Esophagus squamous epithelium (tissue), 5 donors: Measurements from ENCODE around the gene NUP98. TPM values are rescaled to one million over a fixed set of nuclear protein-coding genes. Genes with fewer than 3 reads are reported as not detected.

Experiments used
- DNase-seq: peaks from one replicate; lab custom pipeline; 2025; lab: John Stamatoyannopoulos, UW
- H3K27ac ChIP-seq, 4 donors: fragments of 200-600 bp; sonication (generic); one replicate each; pipeline ENCODE4 v1.5.1; 2016 to 2019; ENCODE audit warnings: mild to moderate bottlenecking in 1 of 4
- H3K27me3 ChIP-seq, 4 donors: fragments of 200-600 bp; sonication (generic); 1 replicate in 3 of 4; 2 replicates in 1 of 4; pipeline versions ENCODE4 v1.5.1 to v1.6.0; 2017 to 2021; ENCODE audit warnings: antibody characterized with exemption in 1 of 4
- H3K36me3 ChIP-seq, 3 donors: fragments of 200-600 bp; sonication (generic); one replicate each; pipeline ENCODE4 v1.5.1; 2016 to 2019
- H3K4me1 ChIP-seq, 3 donors: fragments of 200-600 bp; sonication (generic); one replicate each; pipeline ENCODE4 v1.5.1; 2017 to 2019
- H3K4me3 ChIP-seq, 4 donors: fragments of 200-600 bp; sonication (generic); 1 replicate in 3 of 4; 2 replicates in 1 of 4; pipeline ENCODE4 v1.5.1; 2016 to 2019; ENCODE audit warnings: mild to moderate bottlenecking in 2 of 4, moderate library complexity in 1 of 4
- H3K9me3 ChIP-seq, 3 donors: fragments of 200-600 bp; sonication (generic); one replicate each; pipeline ENCODE4 v1.5.1; 2016 to 2019
- CTCF ChIP-seq, 6 experiments: fragments of 450-650 bp in 4 of 6; fragments of 200-600 bp in 2 of 6; sonication (generic) in 2 of 6; IDR thresholded peaks; one replicate each; pipeline ENCODE4 v1.5.1; 2016 to 2019; ENCODE audit warnings: antibody characterized with exemption in 6 of 6, mild to moderate bottlenecking in 4 of 6, moderate library complexity in 4 of 6
- POLR2A ChIP-seq, 4 donors: fragments of 450-650 bp; IDR thresholded peaks; one replicate each; pipeline ENCODE4 v1.6.1; 2017; ENCODE audit warnings: antibody characterized with exemption in 4 of 4, mild to moderate bottlenecking in 4 of 4, moderate library complexity in 3 of 4
- WGBS, 2 donors: methylation state at CpG; one replicate each; pipeline ENCODE4 v1.1.5; 2018; 5-methylcytosine and 5-hydroxymethylcytosine counted together
- intact Hi-C: fragments of 100-400 bp; cut with DNase I; formaldehyde crosslinking; loops from one replicate; pipeline ENCODE4 v1.15.0; 2022
- total RNA-seq, 4 donors: library from RNA; depleted of rRNA; stranded (reverse); fragments of >200 nt; gene quantifications; one replicate each; pipeline ENCODE4 v1.1.0, GENCODE V29; 2016
- donor health status: DM: yes; HTN: yes; CAD: no.

Gene NUP98
- total RNA-seq, 4 donors from 2014 or later, result 54.2 to 110 (median 79.2) TPM

- no peak overlapping the region for H3K4me3 ChIP-seq
- peaks cover 25 to 100% (median 60%) of the 10 kb centered on the region in 3 donors for H3K36me3 ChIP-seq
- H3K4me1 ChIP-seq, result no peaks in the 10 kb centered on the region
- intact Hi-C loops, result no loop called here
- TF ChIP-seq CTCF (IDR thresholded peaks at IDR 0.05) (no peak), POLR2A (IDR thresholded peaks at IDR 0.05) (no peak)
- no peaks in the 10 kb centered on the region for H3K27me3 ChIP-seq
- H3K27ac ChIP-seq, result no peak overlapping the region
- WGBS, 2 donors, result 92 to 94% methylated on average over 7 to 9 of the region's 9 CpGs
- no peaks in the 10 kb centered on the region for H3K9me3 ChIP-seq
- DNase-seq, result no peak
Observed at GRCh38 chr11:3683039-3683438, 114.3 kb downstream of the NUP98 start.

DNA sequence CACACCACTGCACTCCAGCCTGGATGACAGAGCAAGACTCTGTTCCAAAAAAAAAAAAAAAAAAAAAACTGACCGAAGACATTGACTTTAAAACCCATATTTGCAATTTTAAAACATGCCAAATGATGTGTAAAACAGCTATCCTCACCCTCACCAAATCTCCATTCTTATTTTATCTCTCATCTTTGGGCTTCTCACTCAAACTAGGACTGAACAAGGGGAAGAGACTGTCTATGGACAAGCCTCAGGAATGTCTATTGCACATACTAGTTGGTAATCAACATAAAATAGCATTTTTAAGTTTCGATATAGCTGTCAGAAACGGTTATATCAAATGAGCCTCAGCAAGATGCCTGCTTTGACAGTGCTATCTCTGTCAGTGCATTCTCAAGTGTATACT is 118.3 kb downstream of the NUP98 start:
- H3K27me3 ChIP-seq, result no peaks in the 10 kb centered on the region
- peaks cover 35 to 100% (median 63%) of the 10 kb centered on the region in 3 donors for H3K36me3 ChIP-seq
- H3K9me3 ChIP-seq, result no peaks in the 10 kb centered on the region
- intact Hi-C loops, result no loop called here
- H3K4me3 ChIP-seq, result no peak overlapping the region
- WGBS, 2 donors, result 92 to 96% methylated on average over 3 of the region's 3 CpGs
- DNase-seq, result no peak
- H3K27ac ChIP-seq, result no peak overlapping the region
- no peaks in the 10 kb centered on the region for H3K4me1 ChIP-seq
- TF ChIP-seq CTCF (IDR thresholded peaks at IDR 0.05) (no peak), POLR2A (IDR thresholded peaks at IDR 0.05) (no peak)

DNA sequence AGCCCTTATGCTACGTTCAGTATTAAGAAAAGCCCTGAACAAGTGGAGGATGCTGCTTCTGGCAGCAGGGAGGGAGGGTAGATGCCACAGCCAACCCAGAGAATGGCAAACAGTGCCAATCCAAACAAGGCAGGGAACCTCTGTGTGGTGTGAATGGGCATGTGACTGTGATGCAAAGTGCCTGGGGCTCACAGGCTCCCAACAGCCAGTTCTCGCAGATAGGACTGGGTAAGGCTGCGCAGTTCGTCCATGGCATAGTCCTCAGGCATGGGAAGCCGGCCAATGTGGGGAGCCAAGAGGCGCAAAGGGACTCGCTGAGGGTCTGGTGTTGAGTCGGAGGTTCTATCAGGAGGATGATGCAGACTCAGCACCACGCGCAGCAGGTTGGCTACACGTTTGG is 121.4 kb downstream of the NUP98 start:
- H3K27me3 ChIP-seq, result no peaks in the 10 kb centered on the region
- TF ChIP-seq CTCF (IDR thresholded peaks at IDR 0.05) (no peak), POLR2A (IDR thresholded peaks at IDR 0.05) (no peak)
- peaks cover 31 to 100% (median 54%) of the 10 kb centered on the region in 3 donors for H3K36me3 ChIP-seq
- no peak overlapping the region for H3K4me3 ChIP-seq
- no peak overlapping the region for H3K27ac ChIP-seq
- intact Hi-C loops, result no loop called here
- H3K9me3 ChIP-seq, result no peaks in the 10 kb centered on the region
- 95 to 97% methylated on average over 9 to 11 of the region's 11 CpGs for WGBS, 2 donors
- H3K4me1 ChIP-seq, result no peaks in the 10 kb centered on the region
- no peak for DNase-seq

- H3K27ac ChIP-seq, result no peak overlapping the region
- DNase-seq, result no peak
- TF ChIP-seq CTCF (IDR thresholded peaks at IDR 0.05) (no peak), POLR2A (IDR thresholded peaks at IDR 0.05) (no peak)
- intact Hi-C loops, result no loop called here
- H3K9me3 ChIP-seq, result no peaks in the 10 kb centered on the region
- H3K4me1 ChIP-seq, result no peaks in the 10 kb centered on the region
- no peaks in the 10 kb centered on the region for H3K27me3 ChIP-seq
- peaks cover 26 to 100% (median 40%) of the 10 kb centered on the region in 3 donors for H3K36me3 ChIP-seq
- WGBS, 2 donors, result 75 to 100% methylated on average over 1 of the region's 1 CpG
- no peak overlapping the region for H3K4me3 ChIP-seq
Observed at GRCh38 chr11:3674189-3674588, 123.2 kb downstream of the NUP98 start.

DNA sequence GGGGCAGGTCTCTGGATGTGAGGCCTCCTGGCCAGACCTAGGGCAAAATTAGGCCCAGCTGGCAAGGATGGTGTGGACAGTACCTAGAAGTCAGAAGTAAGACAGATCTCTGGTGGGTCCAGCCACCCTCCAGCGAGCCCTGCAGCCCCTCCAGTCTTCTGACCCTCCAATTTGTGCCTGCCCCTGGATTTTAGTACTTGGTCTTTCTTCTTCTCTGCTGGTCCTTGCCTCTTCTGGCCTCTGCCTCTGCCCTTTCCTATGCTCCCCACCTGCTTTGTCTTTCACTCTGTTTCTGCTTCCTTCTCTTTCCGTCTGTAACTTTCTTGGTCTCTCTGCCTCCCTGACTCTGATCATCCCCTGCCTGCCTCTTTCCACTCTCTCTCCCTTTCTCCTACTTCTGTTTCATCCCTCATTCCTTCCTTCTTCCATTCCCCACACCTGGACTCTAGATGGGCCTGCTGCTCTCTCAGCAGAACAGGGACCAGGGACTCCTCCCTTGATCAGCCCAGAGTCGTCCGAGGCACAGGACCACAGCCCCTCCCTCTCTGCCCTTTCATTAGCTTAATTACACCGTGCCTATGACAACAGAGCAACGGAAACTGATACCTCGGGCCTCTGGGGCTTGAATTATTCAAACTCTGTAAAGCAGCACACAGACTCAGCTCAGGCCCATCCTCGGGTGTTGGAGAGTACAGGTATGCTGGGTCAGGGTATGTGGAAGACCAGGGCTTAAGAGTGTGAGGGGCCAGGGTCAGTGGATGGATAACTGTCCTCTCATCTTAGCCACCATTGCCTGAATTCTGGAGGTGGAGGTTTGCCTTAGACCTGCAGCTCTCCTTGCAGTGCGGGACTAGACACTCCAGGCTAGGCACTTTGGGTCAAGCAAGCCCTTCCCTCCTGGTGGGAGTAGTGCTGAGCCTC is 125.8 kb downstream of the NUP98 start, which contains the start of gene CHRNA10:
TSS of gene CHRNA10 (minus strand) at position 51 of the 921 bp plus-strand sequence. CDS start 72 bp downstream, outside the sequence.
- Histone ChIP-seq H3K27ac (no peak within 1 kb of the TSS), H3K4me1 (no peaks in the 10 kb centered on the region), H3K27me3 (no peaks in the 10 kb centered on the region), H3K9me3 (no peaks in the 10 kb centered on the region), H3K4me3 (no peak within 1 kb of the TSS), H3K36me3 (peaks cover 20 to 100% (median 35%) of the 10 kb centered on the region in 3 donors)
- intact Hi-C loops, result no loop called here
- TF ChIP-seq POLR2A (IDR thresholded peaks at IDR 0.05), result no peak
- no peak for TF ChIP-seq CTCF (IDR thresholded peaks at IDR 0.05)
- DNase-seq, result no peak
- WGBS, 2 donors, result 73 to 85% methylated on average over 7 to 8 of the region's 9 CpGs
